Measurements from ENCODE around the gene CRK.

DNA sequence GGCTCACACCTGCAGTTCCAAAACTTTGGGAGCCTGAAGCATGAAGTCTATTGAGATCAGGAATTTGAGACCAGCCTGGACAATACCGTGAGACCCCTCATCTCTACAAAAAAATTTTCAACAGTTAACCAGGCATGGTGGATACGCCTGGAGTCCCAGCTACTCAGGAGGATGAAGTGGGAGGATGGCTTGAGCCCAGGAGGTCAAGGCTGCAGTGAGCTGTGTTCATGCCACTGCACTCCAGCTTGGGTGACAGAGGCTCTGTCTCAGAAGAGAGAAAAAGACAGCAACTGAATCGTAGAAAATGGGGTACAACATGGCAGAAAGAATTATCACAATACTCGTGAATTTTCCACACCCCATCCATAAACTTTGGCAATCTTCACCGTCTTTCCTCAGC lies 3.2 kb downstream of the CRK start:
- TF ChIP-seq, protein P1, sequence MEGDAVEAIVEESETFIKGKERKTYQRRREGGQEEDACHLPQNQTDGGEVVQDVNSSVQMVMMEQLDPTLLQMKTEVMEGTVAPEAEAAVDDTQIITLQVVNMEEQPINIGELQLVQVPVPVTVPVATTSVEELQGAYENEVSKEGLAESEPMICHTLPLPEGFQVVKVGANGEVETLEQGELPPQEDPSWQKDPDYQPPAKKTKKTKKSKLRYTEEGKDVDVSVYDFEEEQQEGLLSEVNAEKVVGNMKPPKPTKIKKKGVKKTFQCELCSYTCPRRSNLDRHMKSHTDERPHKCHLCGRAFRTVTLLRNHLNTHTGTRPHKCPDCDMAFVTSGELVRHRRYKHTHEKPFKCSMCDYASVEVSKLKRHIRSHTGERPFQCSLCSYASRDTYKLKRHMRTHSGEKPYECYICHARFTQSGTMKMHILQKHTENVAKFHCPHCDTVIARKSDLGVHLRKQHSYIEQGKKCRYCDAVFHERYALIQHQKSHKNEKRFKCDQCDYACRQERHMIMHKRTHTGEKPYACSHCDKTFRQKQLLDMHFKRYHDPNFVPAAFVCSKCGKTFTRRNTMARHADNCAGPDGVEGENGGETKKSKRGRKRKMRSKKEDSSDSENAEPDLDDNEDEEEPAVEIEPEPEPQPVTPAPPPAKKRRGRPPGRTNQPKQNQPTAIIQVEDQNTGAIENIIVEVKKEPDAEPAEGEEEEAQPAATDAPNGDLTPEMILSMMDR (IDR thresholded peaks at IDR 0.05): no peak
- TF ChIP-seq POLR2A (IDR thresholded peaks at IDR 0.05): no peak
